Fibroblast of the aortic adventitia (primary cell): ENCODE results near the gene WDR4. TPM values are rescaled to one million over a fixed set of nuclear protein-coding genes. Genes with fewer than 3 reads are reported as not detected.

Source experiments
- DNase-seq: peaks from one replicate; pipeline ENCODE4 v3.0.0-alpha.2; 2010; ENCODE audit warnings: low read depth
- H3K4me3 ChIP-seq: 2 replicates; pipeline ENCODE4 v1.5.1; 2011; ENCODE audit warnings: low read depth, mild to moderate bottlenecking, control low read depth, low read length, moderate library complexity
- total RNA-seq: library from RNA; depleted of rRNA; stranded (reverse); fragments of >200 nt; gene quantifications from 2 replicates; pipeline ENCODE4 v1.2.3, GENCODE V29; 2012; ENCODE audit warnings: low replicate concordance
- TF ChIP-seq, protein P1 (sequence below): IDR thresholded peaks from 2 replicates; pipeline ENCODE4 v1.5.1; 2011; ENCODE audit warnings: mild to moderate bottlenecking, low read length, control low read depth, inconsistent platforms; ENCODE audit not compliant: insufficient read depth

WDR4 gene
- total RNA-seq, 1 donor = 12.8 TPM

DNA sequence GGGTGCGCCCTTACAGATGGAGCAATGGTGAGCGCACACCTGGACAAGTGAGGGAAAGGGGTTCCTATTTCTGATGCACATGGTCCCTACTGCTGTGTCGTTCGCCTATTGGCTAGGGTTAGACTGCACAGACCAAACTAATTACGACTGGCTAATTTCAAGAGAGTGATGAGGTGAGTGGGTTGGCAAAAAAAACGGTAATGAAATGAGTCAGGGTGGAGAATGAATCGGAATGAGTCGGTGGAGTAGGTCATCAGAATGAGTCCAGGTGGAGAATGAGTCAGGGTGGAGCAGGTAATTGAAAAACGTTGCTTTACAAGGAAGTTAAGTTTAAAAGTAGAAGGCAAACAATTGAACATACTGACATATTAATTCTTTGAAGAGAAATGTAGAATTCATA, 79.8 kb downstream of the WDR4 start:
- H3K4me3 ChIP-seq = no peak overlapping the region
- TF ChIP-seq, protein P1, sequence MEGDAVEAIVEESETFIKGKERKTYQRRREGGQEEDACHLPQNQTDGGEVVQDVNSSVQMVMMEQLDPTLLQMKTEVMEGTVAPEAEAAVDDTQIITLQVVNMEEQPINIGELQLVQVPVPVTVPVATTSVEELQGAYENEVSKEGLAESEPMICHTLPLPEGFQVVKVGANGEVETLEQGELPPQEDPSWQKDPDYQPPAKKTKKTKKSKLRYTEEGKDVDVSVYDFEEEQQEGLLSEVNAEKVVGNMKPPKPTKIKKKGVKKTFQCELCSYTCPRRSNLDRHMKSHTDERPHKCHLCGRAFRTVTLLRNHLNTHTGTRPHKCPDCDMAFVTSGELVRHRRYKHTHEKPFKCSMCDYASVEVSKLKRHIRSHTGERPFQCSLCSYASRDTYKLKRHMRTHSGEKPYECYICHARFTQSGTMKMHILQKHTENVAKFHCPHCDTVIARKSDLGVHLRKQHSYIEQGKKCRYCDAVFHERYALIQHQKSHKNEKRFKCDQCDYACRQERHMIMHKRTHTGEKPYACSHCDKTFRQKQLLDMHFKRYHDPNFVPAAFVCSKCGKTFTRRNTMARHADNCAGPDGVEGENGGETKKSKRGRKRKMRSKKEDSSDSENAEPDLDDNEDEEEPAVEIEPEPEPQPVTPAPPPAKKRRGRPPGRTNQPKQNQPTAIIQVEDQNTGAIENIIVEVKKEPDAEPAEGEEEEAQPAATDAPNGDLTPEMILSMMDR = no peak
- no peak for DNase-seq

Other genes starting within 250 kb of the WDR4 start
- gene PDE9A, start 225.9 kb downstream of the WDR4 start, total RNA-seq = not detected in 2 replicates
- 51.4 and 53.1 TPM in 2 replicates for gene NDUFV3, start 13.8 kb upstream of the WDR4 start, total RNA-seq
- gene ERVH48-1, start 46.1 kb upstream of the WDR4 start, total RNA-seq = 0.74 TPM in 1 of 2 replicates, not detected in the other
- 11.2 and 12.7 TPM in 2 replicates for gene PKNOX1, start 95.0 kb upstream of the WDR4 start, total RNA-seq
- gene CBS, start 196.3 kb upstream of the WDR4 start, total RNA-seq = 63.3 and 87.1 TPM in 2 replicates
- gene U2AF1, start 228.0 kb upstream of the WDR4 start, total RNA-seq = 18.5 and 18.7 TPM in 2 replicates